BJ (cell line): ENCODE measurements around the gene PLXNB1. TPM values are rescaled to one million over a fixed set of nuclear protein-coding genes. Genes with fewer than 3 reads are reported as not detected.

Experiments
- CTCF ChIA-PET: fragments of 350-600 bp; formaldehyde crosslinking; extraction: SDS; loops from one replicate; lab custom pipeline; 2021; ENCODE audit warnings: antibody characterized with exemption, inconsistent platforms; lab: Yijun Ruan, JAX
- POLR2A ChIA-PET: fragments of 300-600 bp; sonication (Branson Sonifier 250); formaldehyde crosslinking; extraction: SDS; loops from one replicate; lab custom pipeline; 2021; ENCODE audit warnings: antibody characterized with exemption; lab: Charles Lee
- DNase-seq: peaks from one replicate; pipeline ENCODE4 v3.0.0-alpha.2; 2011; ENCODE audit warnings: low read depth
- H3K27me3 ChIP-seq: 2 replicates; pipeline ENCODE4 v1.6.0; 2011; ENCODE audit warnings: low read length; ENCODE audit not compliant: control insufficient read depth, insufficient read depth
- H3K36me3 ChIP-seq: 2 replicates; pipeline ENCODE4 v1.5.1; 2011; ENCODE audit warnings: low read length; ENCODE audit not compliant: control insufficient read depth, insufficient read depth
- H3K4me3 ChIP-seq: 2 replicates; pipeline ENCODE4 v1.5.1; 2011; ENCODE audit warnings: low read depth, mild to moderate bottlenecking, control low read depth, low read length
- polyA plus RNA-seq: library from polyadenylated mRNA; depleted of rRNA; stranded (reverse); fragments of >200 nt; gene quantifications from 2 replicates; pipeline ENCODE4 v1.2.3, GENCODE V29; 2011
- TF ChIP-seq, protein P1 (sequence below): IDR thresholded peaks from 2 replicates; pipeline ENCODE4 v1.5.1; 2011; ENCODE audit warnings: low read depth, mild to moderate bottlenecking, control low read depth, inconsistent platforms, low read length, moderate library complexity; ENCODE audit not compliant: insufficient read depth

The PLXNB1 gene
- polyA plus RNA-seq, 1 experiment = 26.3 TPM

- ChIA-PET CTCF (interaction anchor here (1.0 to 1.2 kb wide), 2 partner anchors 18 to 122 kb away, joined by 3 to 5 read pairs; no protein-coding TSS in a partner anchor), POLR2A (no interaction called here)
- no peak for DNase-seq
- TF ChIP-seq, protein P1, sequence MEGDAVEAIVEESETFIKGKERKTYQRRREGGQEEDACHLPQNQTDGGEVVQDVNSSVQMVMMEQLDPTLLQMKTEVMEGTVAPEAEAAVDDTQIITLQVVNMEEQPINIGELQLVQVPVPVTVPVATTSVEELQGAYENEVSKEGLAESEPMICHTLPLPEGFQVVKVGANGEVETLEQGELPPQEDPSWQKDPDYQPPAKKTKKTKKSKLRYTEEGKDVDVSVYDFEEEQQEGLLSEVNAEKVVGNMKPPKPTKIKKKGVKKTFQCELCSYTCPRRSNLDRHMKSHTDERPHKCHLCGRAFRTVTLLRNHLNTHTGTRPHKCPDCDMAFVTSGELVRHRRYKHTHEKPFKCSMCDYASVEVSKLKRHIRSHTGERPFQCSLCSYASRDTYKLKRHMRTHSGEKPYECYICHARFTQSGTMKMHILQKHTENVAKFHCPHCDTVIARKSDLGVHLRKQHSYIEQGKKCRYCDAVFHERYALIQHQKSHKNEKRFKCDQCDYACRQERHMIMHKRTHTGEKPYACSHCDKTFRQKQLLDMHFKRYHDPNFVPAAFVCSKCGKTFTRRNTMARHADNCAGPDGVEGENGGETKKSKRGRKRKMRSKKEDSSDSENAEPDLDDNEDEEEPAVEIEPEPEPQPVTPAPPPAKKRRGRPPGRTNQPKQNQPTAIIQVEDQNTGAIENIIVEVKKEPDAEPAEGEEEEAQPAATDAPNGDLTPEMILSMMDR = no peak
- Histone ChIP-seq H3K4me3 (no peak overlapping the region), H3K27me3 (no peaks in the 10 kb centered on the region), H3K36me3 (peaks cover 28% of the 10 kb centered on the region)
Observed at GRCh38 chr3:48419149-48419548, 10.7 kb downstream of the PLXNB1 start.

GRCh38 chr3:48418651-48419050 lies 11.2 kb downstream of the PLXNB1 start:
- CTCF ChIA-PET = interaction anchor here (1.0 to 1.2 kb wide), 2 partner anchors 18 to 122 kb away, joined by 3 to 5 read pairs; no protein-coding TSS in a partner anchor
- peaks cover 27% of the 10 kb centered on the region for H3K36me3 ChIP-seq

GRCh38 chr3:48418140-48418539 lies 11.7 kb downstream of the PLXNB1 start:
- CTCF ChIA-PET = interaction anchor here (1.2 to 2.3 kb wide), 2 partner anchors 17 to 18 kb away, joined by 5 to 9 read pairs; no protein-coding TSS in a partner anchor
- no peak for DNase-seq
- POLR2A ChIA-PET = no interaction called here

More at GRCh38 chr3:48418651-48419050, 11.2 kb downstream of the PLXNB1 start:
- no peak for DNase-seq
- no peak overlapping the region for H3K4me3 ChIP-seq
- no peaks in the 10 kb centered on the region for H3K27me3 ChIP-seq
- TF ChIP-seq, protein P1 = no peak
- POLR2A ChIA-PET = no interaction called here

DNA sequence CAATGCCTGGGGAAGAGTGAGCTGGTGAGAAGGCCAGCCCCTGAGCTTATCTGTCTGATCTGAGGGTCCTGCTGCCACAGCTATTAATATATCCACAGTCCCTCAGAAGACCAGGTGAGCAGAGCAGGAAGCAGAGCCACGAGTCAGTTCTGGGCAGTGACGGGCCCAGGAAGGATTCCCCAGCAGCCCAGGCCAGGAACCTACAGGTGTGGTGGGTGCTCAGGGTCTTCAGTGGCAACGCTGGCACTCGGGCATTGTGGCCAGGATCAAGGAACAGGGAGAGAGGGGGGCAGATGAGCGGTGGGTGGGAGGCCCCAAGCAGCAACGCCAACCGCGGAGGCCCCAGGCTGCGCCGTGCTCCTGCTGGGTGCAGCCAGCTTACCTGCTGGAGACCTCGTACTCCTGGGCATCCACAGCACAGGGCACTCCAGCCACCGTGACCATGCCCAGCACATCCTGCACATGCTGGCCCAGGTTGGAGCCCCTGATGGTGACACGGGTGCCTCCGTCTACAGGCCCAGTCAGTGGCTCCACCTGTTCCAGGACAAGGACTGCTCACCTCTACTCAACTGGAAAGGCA lies 12.3 kb downstream of the PLXNB1 start:
- TF ChIP-seq, protein P1 = no peak
- H3K4me3 ChIP-seq = no peak overlapping the region
- POLR2A ChIA-PET = no interaction called here
- DNase-seq = no peak
- CTCF ChIA-PET = interaction anchor here (2.3 kb wide), 1 partner anchor 18 kb away, joined by 9 read pairs; no protein-coding TSS in a partner anchor
- H3K27me3 ChIP-seq = no peaks in the 10 kb centered on the region
- peaks cover 30% of the 10 kb centered on the region for H3K36me3 ChIP-seq

More at GRCh38 chr3:48418140-48418539, 11.7 kb downstream of the PLXNB1 start:
- no peak overlapping the region for H3K4me3 ChIP-seq
- TF ChIP-seq, protein P1 = no peak
- H3K36me3 ChIP-seq = peaks cover 28% of the 10 kb centered on the region
- no peaks in the 10 kb centered on the region for H3K27me3 ChIP-seq

- ChIA-PET POLR2A (no interaction called here), CTCF (interaction anchor here (0.9 to 2.4 kb wide), 3 partner anchors 15 to 183 kb away, joined by 3 to 10 read pairs (median 9); no protein-coding TSS in a partner anchor)
- Histone ChIP-seq H3K4me3 (no peak overlapping the region), H3K36me3 (peaks cover 38% of the 10 kb centered on the region), H3K27me3 (no peaks in the 10 kb centered on the region)
- TF ChIP-seq, protein P1 = no peak
- DNase-seq = no peak
Observed at GRCh38 chr3:48416546-48416945, 13.3 kb downstream of the PLXNB1 start.
